Panc1 (cell line): Measurements from ENCODE around the gene LZTS3.

ENCODE experiments used
- CTCF ChIP-seq: fragments of 450-650 bp; IDR thresholded peaks from 2 replicates; pipeline ENCODE4 v1.5.1; 2017; ENCODE audit warnings: mild to moderate bottlenecking
- POLR2AphosphoS5 ChIP-seq: IDR thresholded peaks from 2 replicates; pipeline ENCODE4 v1.6.1; 2012; ENCODE audit warnings: mild to moderate bottlenecking, low read depth, low read length, moderate library complexity
- REST ChIP-seq, 2 experiments: IDR thresholded peaks; 2 replicates each; pipeline ENCODE4 v1.6.1; 2011 to 2012; ENCODE audit warnings: low read depth in 2 of 2, control low read depth in 1 of 2, low read length in 1 of 2, mild to moderate bottlenecking in 1 of 2, moderate library complexity in 1 of 2; ENCODE audit not compliant: insufficient read depth in 1 of 2

- no peak for TF ChIP-seq CTCF
- no peak for TF ChIP-seq POLR2AphosphoS5
- TF ChIP-seq REST (IDR thresholded peaks at IDR 0.05; ENCODE audit: insufficient read depth in 1 of 2, low read depth in 2 of 2, low read length in 1 of 2) = no peak
Measured at GRCh38 chr20:3134151-3134550, 39.2 kb downstream of the LZTS3 start.
